Activated T-helper 2 cell treated with anti-CD3 and anti-CD28 coated beads, Interferon-gamma antibody, Interleukin-2, Interleukin-4, amounts not matched to agents 10 μg/mL and 5 μg/mL and 100 μg/mL, durations not matched to agents 14 hours and 24 hours and 36 hours (primary cell): ENCODE measurements around the gene ASB5. TPM values are rescaled to one million over a fixed set of nuclear protein-coding genes. Genes with fewer than 3 reads are reported as not detected.

Experiments
- DNase-seq: peaks from one replicate; pipeline ENCODE4 v3.0.0; 2021; ENCODE audit warnings: low spot score
- H3K27ac Mint-ChIP-seq: one replicate; pipeline ENCODE4 v1.8.0; 2021; ENCODE audit warnings: mixed read lengths
- H3K27me3 Mint-ChIP-seq: one replicate; pipeline ENCODE4 v1.8.0; 2021; ENCODE audit warnings: low read depth, mixed read lengths
- H3K36me3 Mint-ChIP-seq: one replicate; pipeline ENCODE4 v1.8.0; 2021; ENCODE audit warnings: low read depth, mixed read lengths
- H3K4me1 Mint-ChIP-seq: one replicate; pipeline ENCODE4 v1.8.0; 2021; ENCODE audit warnings: low read depth, mixed read lengths
- H3K4me3 Mint-ChIP-seq: one replicate; pipeline ENCODE4 v1.8.0; 2021; ENCODE audit warnings: low read depth, mild to moderate bottlenecking, moderate library complexity, mixed read lengths
- H3K9me3 Mint-ChIP-seq: one replicate; pipeline ENCODE4 v1.8.0; 2021; ENCODE audit warnings: mixed read lengths
- intact Hi-C: fragments of 100-400 bp; cut with micrococcal nuclease; formaldehyde crosslinking; loops from one replicate; pipeline ENCODE4 v1.15.1; 2023
- total RNA-seq: library from RNA; stranded (reverse); gene quantifications from 2 replicates; pipeline ENCODE4 v1.2.3, GENCODE V29; 2022

ASB5 gene
- not detected in 2 replicates for total RNA-seq

GRCh38 chr4:176268963-176269362 lies at the start of gene ASB5:
Gene ASB5 (minus strand): TSS chr4:176269222. CDS start chr4:176269108, 114 bp downstream.
- DNase-seq, result no peak
- H3K4me3 Mint-ChIP-seq, result no peak within 1 kb of the TSS
- intact Hi-C loops, result no loop called here
- H3K27ac Mint-ChIP-seq, result no peak within 1 kb of the TSS
- no peaks in the 10 kb centered on the region for H3K36me3 Mint-ChIP-seq
- no peaks in the 10 kb centered on the region for H3K4me1 Mint-ChIP-seq
- H3K9me3 Mint-ChIP-seq, result no peaks in the 10 kb centered on the region
- H3K27me3 Mint-ChIP-seq, result no peaks in the 10 kb centered on the region

GRCh38 chr4:176313596-176314336 lies 44.7 kb upstream of the ASB5 start:
- H3K27me3 Mint-ChIP-seq, result peaks cover 21% of the 10 kb centered on the region
- H3K36me3 Mint-ChIP-seq, result no peaks in the 10 kb centered on the region
- peaks cover 6% of the 10 kb centered on the region for H3K4me1 Mint-ChIP-seq
- no peaks in the 10 kb centered on the region for H3K9me3 Mint-ChIP-seq
- no peak overlapping the region for H3K27ac Mint-ChIP-seq
- intact Hi-C loops, result no loop called here
- no peak overlapping the region for H3K4me3 Mint-ChIP-seq
- no peak for DNase-seq

- no peaks in the 10 kb centered on the region for H3K9me3 Mint-ChIP-seq
- intact Hi-C loops, result no loop called here
- H3K4me1 Mint-ChIP-seq, result no peaks in the 10 kb centered on the region
- H3K27me3 Mint-ChIP-seq, result peaks cover 22% of the 10 kb centered on the region
- no peak overlapping the region for H3K4me3 Mint-ChIP-seq
- H3K27ac Mint-ChIP-seq, result no peak overlapping the region
- DNase-seq, result no peak
- no peaks in the 10 kb centered on the region for H3K36me3 Mint-ChIP-seq
These were observed 40.8 kb upstream of the ASB5 start for GRCh38 chr4:176309772-176310171.

GRCh38 chr4:176309046-176309445 lies 40.0 kb upstream of the ASB5 start:
- Mint-ChIP-seq H3K27me3 (peaks cover 24% of the 10 kb centered on the region), H3K27ac (no peak overlapping the region), H3K9me3 (no peaks in the 10 kb centered on the region)

GRCh38 chr4:176308441-176308840 lies 39.4 kb upstream of the ASB5 start:
- no peak overlapping the region for H3K4me3 Mint-ChIP-seq
- no peak for DNase-seq
- H3K9me3 Mint-ChIP-seq, result no peaks in the 10 kb centered on the region
- H3K27ac Mint-ChIP-seq, result no peak overlapping the region
- intact Hi-C loops, result no loop called here
- H3K36me3 Mint-ChIP-seq, result no peaks in the 10 kb centered on the region
- no peaks in the 10 kb centered on the region for H3K4me1 Mint-ChIP-seq
- peaks cover 24% of the 10 kb centered on the region for H3K27me3 Mint-ChIP-seq

More at GRCh38 chr4:176309046-176309445, 40.0 kb upstream of the ASB5 start:
- no peak for DNase-seq
- Mint-ChIP-seq H3K4me3 (no peak overlapping the region), H3K4me1 (no peaks in the 10 kb centered on the region), H3K36me3 (no peaks in the 10 kb centered on the region)
- intact Hi-C loops, result no loop called here

GRCh38 chr4:176307666-176307930 lies 38.6 kb upstream of the ASB5 start:
- Mint-ChIP-seq H3K4me3 (no peak overlapping the region), H3K27ac (no peak overlapping the region), H3K36me3 (no peaks in the 10 kb centered on the region), H3K27me3 (peaks cover 24% of the 10 kb centered on the region), H3K9me3 (no peaks in the 10 kb centered on the region), H3K4me1 (no peaks in the 10 kb centered on the region)
- no peak for DNase-seq
- intact Hi-C loops, result no loop called here

GRCh38 chr4:176306837-176307665 lies 38.0 kb upstream of the ASB5 start:
- intact Hi-C loops, result no loop called here
- peaks cover 21% of the 10 kb centered on the region for H3K27me3 Mint-ChIP-seq
- no peaks in the 10 kb centered on the region for H3K9me3 Mint-ChIP-seq
- H3K4me3 Mint-ChIP-seq, result no peak overlapping the region
- no peak overlapping the region for H3K27ac Mint-ChIP-seq
- no peak for DNase-seq
- H3K36me3 Mint-ChIP-seq, result no peaks in the 10 kb centered on the region
- no peaks in the 10 kb centered on the region for H3K4me1 Mint-ChIP-seq

GRCh38 chr4:176303938-176304337 lies 34.9 kb upstream of the ASB5 start:
- Mint-ChIP-seq H3K27ac (no peak overlapping the region), H3K4me3 (no peak overlapping the region), H3K4me1 (no peaks in the 10 kb centered on the region), H3K36me3 (no peaks in the 10 kb centered on the region), H3K27me3 (peaks cover 9% of the 10 kb centered on the region), H3K9me3 (no peaks in the 10 kb centered on the region)
- no peak for DNase-seq
- intact Hi-C loops, result no loop called here

GRCh38 chr4:176302283-176303275 lies 33.6 kb upstream of the ASB5 start:
- no peak overlapping the region for H3K27ac Mint-ChIP-seq

GRCh38 chr4:176300565-176300964 lies 31.5 kb upstream of the ASB5 start:
- no peaks in the 10 kb centered on the region for H3K9me3 Mint-ChIP-seq
- H3K4me1 Mint-ChIP-seq, result no peaks in the 10 kb centered on the region
- no peak for DNase-seq
- no peaks in the 10 kb centered on the region for H3K36me3 Mint-ChIP-seq
- no peak overlapping the region for H3K4me3 Mint-ChIP-seq
- intact Hi-C loops, result no loop called here
- H3K27ac Mint-ChIP-seq, result no peak overlapping the region
- peaks cover 6% of the 10 kb centered on the region for H3K27me3 Mint-ChIP-seq

More at GRCh38 chr4:176302283-176303275, 33.6 kb upstream of the ASB5 start:
- DNase-seq, result no peak
- Mint-ChIP-seq H3K36me3 (no peaks in the 10 kb centered on the region), H3K4me3 (no peak overlapping the region), H3K27me3 (peaks cover 9% of the 10 kb centered on the region), H3K9me3 (no peaks in the 10 kb centered on the region), H3K4me1 (no peaks in the 10 kb centered on the region)
- intact Hi-C loops, result no loop called here

GRCh38 chr4:176300036-176300435 lies 31.0 kb upstream of the ASB5 start:
- H3K4me3 Mint-ChIP-seq, result no peak overlapping the region
- peaks cover 3% of the 10 kb centered on the region for H3K27me3 Mint-ChIP-seq
- H3K27ac Mint-ChIP-seq, result no peak overlapping the region
- intact Hi-C loops, result no loop called here
- H3K9me3 Mint-ChIP-seq, result no peaks in the 10 kb centered on the region
- no peaks in the 10 kb centered on the region for H3K36me3 Mint-ChIP-seq
- H3K4me1 Mint-ChIP-seq, result no peaks in the 10 kb centered on the region
- DNase-seq, result no peak

GRCh38 chr4:176298664-176299063 lies 29.6 kb upstream of the ASB5 start:
- intact Hi-C loops, result no loop called here
- H3K4me1 Mint-ChIP-seq, result no peaks in the 10 kb centered on the region

More at GRCh38 chr4:176298664-176299063, 29.6 kb upstream of the ASB5 start:
- Mint-ChIP-seq H3K9me3 (no peaks in the 10 kb centered on the region), H3K36me3 (no peaks in the 10 kb centered on the region), H3K4me3 (no peak overlapping the region), H3K27me3 (no peaks in the 10 kb centered on the region), H3K27ac (no peak overlapping the region)
- DNase-seq, result no peak
